GM23338 (cell line): ENCODE results near the gene USP24. TPM values are rescaled to one million over a fixed set of nuclear protein-coding genes. Genes with fewer than 3 reads are reported as not detected.

Experiments used
- ATAC-seq: fragments of 200-7000 bp; cut with Tn5 transposase; 3 replicates; pipeline ENCODE4 v1.9.1; 2020
- DNase-seq: peaks from one replicate; pipeline ENCODE4 v3.0.0-alpha.2; 2015; ENCODE audit warnings: low spot score
- H2AFZ ChIP-seq: fragments of 200-600 bp; sonication (generic); 2 replicates; pipeline ENCODE4 v1.8.0; 2016; ENCODE audit warnings: antibody characterized with exemption, mild to moderate bottlenecking, moderate library complexity
- H3F3A ChIP-seq: fragments of 200-600 bp; sonication (generic); replicated peaks from 2 replicates; pipeline ENCODE4 v1.8.0; 2017; ENCODE audit warnings: antibody characterized with exemption, mixed run types, low read depth
- H3K27ac ChIP-seq: fragments of 200-600 bp; sonication (generic); 2 replicates; pipeline ENCODE4 v1.6.1; 2016; ENCODE audit warnings: low read depth
- H3K27me3 ChIP-seq: fragments of 200-600 bp; sonication (generic); 2 replicates; pipeline ENCODE4 v1.8.0; 2016; ENCODE audit warnings: mild to moderate bottlenecking, mixed run types, moderate library complexity; ENCODE audit not compliant: insufficient read depth
- H3K36me3 ChIP-seq: fragments of 200-600 bp; sonication (generic); 2 replicates; pipeline ENCODE4 v1.8.0; 2016; ENCODE audit warnings: mild to moderate bottlenecking; ENCODE audit not compliant: insufficient read depth
- H3K4me1 ChIP-seq: fragments of 200-600 bp; sonication (generic); 2 replicates; pipeline ENCODE4 v1.8.0; 2016; ENCODE audit warnings: mild to moderate bottlenecking, moderate library complexity; ENCODE audit not compliant: insufficient read depth
- H3K4me2 ChIP-seq: fragments of 200-600 bp; sonication (generic); 2 replicates; pipeline ENCODE4 v1.7.1; 2017; ENCODE audit warnings: mixed run types
- H3K4me3 ChIP-seq: fragments of 200-600 bp; sonication (generic); 2 replicates; pipeline ENCODE4 v1.6.1; 2016; ENCODE audit warnings: mixed run types
- H3K79me2 ChIP-seq: fragments of 200-600 bp; sonication (generic); replicated peaks from 2 replicates; pipeline ENCODE4 v1.8.0; 2017; ENCODE audit warnings: mild to moderate bottlenecking; ENCODE audit not compliant: insufficient read depth
- H3K9me2 ChIP-seq: fragments of 200-600 bp; sonication (generic); 2 replicates; pipeline ENCODE4 v1.8.0; 2017; ENCODE audit not compliant: insufficient read depth
- H4K20me1 ChIP-seq: fragments of 200-600 bp; sonication (generic); replicated peaks from 2 replicates; pipeline ENCODE4 v1.8.0; 2017; ENCODE audit warnings: mild to moderate bottlenecking; ENCODE audit not compliant: insufficient read depth
- H3K27ac Mint-ChIP-seq: 2 replicates; pipeline ENCODE4 v1.8.0; 2020; ENCODE audit warnings: inconsistent platforms, mild to moderate bottlenecking, moderate library complexity, mixed read lengths
- H3K27me3 Mint-ChIP-seq: 3 replicates; pipeline ENCODE4 v1.8.0; 2022; ENCODE audit warnings: low read depth, mild to moderate bottlenecking, moderate library complexity, mixed read lengths, inconsistent platforms; ENCODE audit not compliant: insufficient read depth, poor library complexity
- H3K36me3 Mint-ChIP-seq: 3 replicates; pipeline ENCODE4 v1.8.0; 2021; ENCODE audit warnings: low read depth, mild to moderate bottlenecking, inconsistent platforms, moderate library complexity, mixed read lengths
- H3K4me1 Mint-ChIP-seq: 3 replicates; pipeline ENCODE4 v1.8.0; 2020; ENCODE audit warnings: mild to moderate bottlenecking, inconsistent platforms, mixed read lengths
- H3K4me3 Mint-ChIP-seq: 3 replicates; pipeline ENCODE4 v1.8.0; 2021; ENCODE audit warnings: moderate library complexity, mild to moderate bottlenecking, inconsistent platforms, mixed read lengths
- H3K9me3 Mint-ChIP-seq: 3 replicates; pipeline ENCODE4 v1.8.0; 2020; ENCODE audit warnings: moderate library complexity, mild to moderate bottlenecking, inconsistent platforms, mixed read lengths
- CREB1 ChIP-seq: fragments of 250-450 bp; sonication (Bioruptor Pico); IDR thresholded peaks from 2 replicates; pipeline ENCODE4 v1.5.0; 2020; ENCODE audit warnings: low read depth, mild to moderate bottlenecking, moderate library complexity
- EZH2 ChIP-seq: fragments of 200-600 bp; sonication (generic); IDR thresholded peaks from one replicate; pipeline ENCODE4 v1.8.0; 2017; ENCODE audit warnings: antibody characterized with exemption, mild to moderate bottlenecking, low read depth; ENCODE audit not compliant: unreplicated experiment
- EZH2phosphoT487 ChIP-seq: fragments of 200-600 bp; sonication (generic); IDR thresholded peaks from one replicate; pipeline ENCODE4 v1.8.1; 2018; ENCODE audit warnings: antibody characterized with exemption; ENCODE audit not compliant: unreplicated experiment
- JUNB ChIP-seq: IDR thresholded peaks from one replicate; pipeline ENCODE4 v1.6.1; 2016; ENCODE audit warnings: antibody characterized with exemption; ENCODE audit not compliant: unreplicated experiment
- STAT1 ChIP-seq: IDR thresholded peaks from one replicate; pipeline ENCODE4 v1.6.1; 2016; ENCODE audit warnings: antibody characterized with exemption; ENCODE audit not compliant: unreplicated experiment
- ZNF114 ChIP-seq: fragments of 250-450 bp; sonication (Bioruptor Pico); IDR thresholded peaks from 2 replicates; pipeline ENCODE4 v1.5.0; 2020; ENCODE audit warnings: mild to moderate bottlenecking, moderate library complexity
- ZNF331 ChIP-seq: fragments of 250-450 bp; sonication (Bioruptor Pico); IDR thresholded peaks from 2 replicates; pipeline ENCODE4 v1.5.0; 2020; ENCODE audit warnings: low read depth, mild to moderate bottlenecking, moderate library complexity
- ZNF462 ChIP-seq: fragments of 250-450 bp; sonication (Bioruptor Pico); IDR thresholded peaks from 2 replicates; pipeline ENCODE4 v1.5.0; 2020; ENCODE audit warnings: mild to moderate bottlenecking, moderate library complexity
- polyA plus RNA-seq: library from polyadenylated mRNA; unstranded; fragments of >200 nt; fragmentation: Nextera tagmentation; extraction: Ambion mirVana; gene quantifications from 2 replicates; pipeline ENCODE4 v1.2.1, GENCODE V29; 2016
- total RNA-seq: library from RNA; depleted of rRNA; stranded (reverse); fragments of >200 nt; shearing (Covaris generic); gene quantifications from 2 replicates; pipeline ENCODE4 v1.2.3, GENCODE V29; 2014
- TF ChIP-seq, protein P1 (sequence below): IDR thresholded peaks from one replicate; pipeline ENCODE4 v1.6.1; 2018; ENCODE audit warnings: antibody characterized with exemption; ENCODE audit not compliant: unreplicated experiment
- TF ChIP-seq, protein P2 (sequence below): IDR thresholded peaks from 2 replicates; pipeline ENCODE4 v1.6.1; 2016; ENCODE audit warnings: antibody characterized with exemption

Gene USP24
- total and polyA plus RNA-seq, 2 experiments from 2014 or later, result 12.1 to 32.6 TPM

DNA sequence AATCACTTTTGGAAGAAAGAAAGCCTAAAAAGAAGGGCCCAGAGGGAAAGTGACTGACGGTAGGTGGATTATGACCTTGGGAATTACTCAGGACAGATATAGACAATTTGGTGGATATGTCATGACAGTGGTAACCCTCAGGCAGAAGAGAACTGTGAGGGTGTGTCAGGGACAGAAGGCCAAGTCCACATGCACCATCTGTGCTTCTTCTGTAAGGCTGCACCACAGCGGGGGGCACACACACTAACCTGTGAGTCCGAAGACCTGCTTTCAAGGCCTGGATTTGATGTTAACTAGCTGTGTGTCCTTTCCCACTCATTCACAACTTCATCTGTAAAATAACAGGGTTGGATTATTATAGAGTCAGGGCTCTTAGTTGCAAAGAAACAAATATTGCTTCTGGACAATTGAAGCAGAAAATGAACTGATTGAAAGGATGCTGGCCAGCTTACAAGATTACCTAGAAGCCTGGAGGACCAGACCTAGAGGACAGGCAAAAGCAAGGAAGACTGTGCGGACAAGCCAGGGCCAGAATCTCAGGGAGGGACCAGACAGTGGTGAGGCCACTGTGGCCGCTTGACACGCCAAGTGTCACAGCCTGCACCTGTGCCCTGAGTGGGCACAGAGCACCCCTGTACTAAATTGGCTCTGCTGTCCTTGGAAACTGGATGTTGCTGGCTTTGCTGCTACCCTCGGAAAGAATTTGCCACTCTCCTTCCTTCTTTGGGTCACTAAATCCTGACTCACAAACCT, 34.7 kb upstream of the USP24 start (continued):
- no peak for TF ChIP-seq JUNB
- TF ChIP-seq, protein P1, sequence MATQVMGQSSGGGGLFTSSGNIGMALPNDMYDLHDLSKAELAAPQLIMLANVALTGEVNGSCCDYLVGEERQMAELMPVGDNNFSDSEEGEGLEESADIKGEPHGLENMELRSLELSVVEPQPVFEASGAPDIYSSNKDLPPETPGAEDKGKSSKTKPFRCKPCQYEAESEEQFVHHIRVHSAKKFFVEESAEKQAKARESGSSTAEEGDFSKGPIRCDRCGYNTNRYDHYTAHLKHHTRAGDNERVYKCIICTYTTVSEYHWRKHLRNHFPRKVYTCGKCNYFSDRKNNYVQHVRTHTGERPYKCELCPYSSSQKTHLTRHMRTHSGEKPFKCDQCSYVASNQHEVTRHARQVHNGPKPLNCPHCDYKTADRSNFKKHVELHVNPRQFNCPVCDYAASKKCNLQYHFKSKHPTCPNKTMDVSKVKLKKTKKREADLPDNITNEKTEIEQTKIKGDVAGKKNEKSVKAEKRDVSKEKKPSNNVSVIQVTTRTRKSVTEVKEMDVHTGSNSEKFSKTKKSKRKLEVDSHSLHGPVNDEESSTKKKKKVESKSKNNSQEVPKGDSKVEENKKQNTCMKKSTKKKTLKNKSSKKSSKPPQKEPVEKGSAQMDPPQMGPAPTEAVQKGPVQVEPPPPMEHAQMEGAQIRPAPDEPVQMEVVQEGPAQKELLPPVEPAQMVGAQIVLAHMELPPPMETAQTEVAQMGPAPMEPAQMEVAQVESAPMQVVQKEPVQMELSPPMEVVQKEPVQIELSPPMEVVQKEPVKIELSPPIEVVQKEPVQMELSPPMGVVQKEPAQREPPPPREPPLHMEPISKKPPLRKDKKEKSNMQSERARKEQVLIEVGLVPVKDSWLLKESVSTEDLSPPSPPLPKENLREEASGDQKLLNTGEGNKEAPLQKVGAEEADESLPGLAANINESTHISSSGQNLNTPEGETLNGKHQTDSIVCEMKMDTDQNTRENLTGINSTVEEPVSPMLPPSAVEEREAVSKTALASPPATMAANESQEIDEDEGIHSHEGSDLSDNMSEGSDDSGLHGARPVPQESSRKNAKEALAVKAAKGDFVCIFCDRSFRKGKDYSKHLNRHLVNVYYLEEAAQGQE, result no peak

DNA sequence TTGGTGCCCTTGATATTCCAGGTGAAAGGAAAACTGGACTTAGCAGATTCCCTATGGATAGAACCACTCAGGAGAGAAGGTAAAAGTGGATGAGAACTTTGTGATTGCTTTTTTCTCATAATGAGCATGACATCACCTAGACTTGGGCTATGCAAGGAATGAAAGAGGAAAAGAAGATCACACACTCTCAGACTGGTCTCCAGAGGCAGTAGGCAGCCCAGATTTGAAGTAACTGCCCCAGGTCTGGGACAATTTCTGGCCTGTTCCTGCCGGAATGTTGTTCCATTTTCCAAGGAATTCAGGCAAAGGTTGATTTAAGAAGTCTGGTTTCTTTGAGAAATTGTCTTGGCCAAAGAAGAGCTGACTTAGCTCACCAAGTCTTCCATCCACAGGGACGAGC, 31.7 kb upstream of the USP24 start:
- no peaks in the 10 kb centered on the region for H3K27me3 ChIP-seq
- no peak overlapping the region for H3K4me3 ChIP-seq
- H3K4me3 Mint-ChIP-seq, result no peak overlapping the region
- DNase-seq (no peak), ATAC-seq (no peak)
- H3K4me1 ChIP-seq, result no peaks in the 10 kb centered on the region
- no peak overlapping the region for H3K4me2 ChIP-seq
- no peaks in the 10 kb centered on the region for H3K36me3 ChIP-seq
- no peak overlapping the region for H3K27ac ChIP-seq
- H2AFZ ChIP-seq, result no peak overlapping the region
- H3K27ac Mint-ChIP-seq, result no peak overlapping the region
- no peaks in the 10 kb centered on the region for H4K20me1 ChIP-seq
- no peaks in the 10 kb centered on the region for H3K9me2 ChIP-seq
- peaks cover 3% of the 10 kb centered on the region; the same call in 2 of the 3 replicates for H3K4me1 Mint-ChIP-seq
- no peaks in the 10 kb centered on the region for H3K36me3 Mint-ChIP-seq
- H3K79me2 ChIP-seq, result no peaks in the 10 kb centered on the region
- H3K27me3 Mint-ChIP-seq, result no peaks in the 10 kb centered on the region
- no peaks in the 10 kb centered on the region for H3K9me3 Mint-ChIP-seq
- H3F3A ChIP-seq, result no peaks in the 10 kb centered on the region
- TF ChIP-seq, protein P2, sequence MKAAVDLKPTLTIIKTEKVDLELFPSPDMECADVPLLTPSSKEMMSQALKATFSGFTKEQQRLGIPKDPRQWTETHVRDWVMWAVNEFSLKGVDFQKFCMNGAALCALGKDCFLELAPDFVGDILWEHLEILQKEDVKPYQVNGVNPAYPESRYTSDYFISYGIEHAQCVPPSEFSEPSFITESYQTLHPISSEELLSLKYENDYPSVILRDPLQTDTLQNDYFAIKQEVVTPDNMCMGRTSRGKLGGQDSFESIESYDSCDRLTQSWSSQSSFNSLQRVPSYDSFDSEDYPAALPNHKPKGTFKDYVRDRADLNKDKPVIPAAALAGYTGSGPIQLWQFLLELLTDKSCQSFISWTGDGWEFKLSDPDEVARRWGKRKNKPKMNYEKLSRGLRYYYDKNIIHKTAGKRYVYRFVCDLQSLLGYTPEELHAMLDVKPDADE, result no peak
- TF ChIP-seq EZH2phosphoT487, result no peak
- no peak for TF ChIP-seq ZNF462 (CRISPR knock-in tag)
- TF ChIP-seq STAT1, result no peak
- no peak for TF ChIP-seq JUNB
- TF ChIP-seq EZH2, result no peak
- no peak for TF ChIP-seq ZNF331 (CRISPR knock-in tag)
- TF ChIP-seq, protein P1, result no peak
- no peak for TF ChIP-seq ZNF114 (CRISPR knock-in tag)
- TF ChIP-seq CREB1 (CRISPR knock-in tag), result no peak
